Raji (cell line): Measurements from ENCODE around the gene OSBPL6.

Source experiments
- POLR2A ChIP-seq: IDR thresholded peaks from 2 replicates; pipeline ENCODE4 v1.6.1; 2011; ENCODE audit warnings: low read depth, low read length, control low read depth; ENCODE audit not compliant: insufficient read depth

Gene OSBPL6

GRCh38 chr2:178250429-178250828 is 56.1 kb downstream of the OSBPL6 start:
- TF ChIP-seq POLR2A: no peak

GRCh38 chr2:178251151-178251955 is 57.0 kb downstream of the OSBPL6 start:
- TF ChIP-seq POLR2A: no peak

GRCh38 chr2:178256382-178257042 is 62.2 kb downstream of the OSBPL6 start:
- TF ChIP-seq POLR2A: no peak

GRCh38 chr2:178257127-178257526 is 62.8 kb downstream of the OSBPL6 start:
- TF ChIP-seq POLR2A: no peak

GRCh38 chr2:178258916-178259315 is 64.6 kb downstream of the OSBPL6 start:
- TF ChIP-seq POLR2A: no peak

- no peak for TF ChIP-seq POLR2A
These were observed 69.0 kb downstream of the OSBPL6 start for GRCh38 chr2:178263159-178263860.

GRCh38 chr2:178264211-178264610 is 69.9 kb downstream of the OSBPL6 start:
- TF ChIP-seq POLR2A: no peak

GRCh38 chr2:178265851-178266250 is 71.5 kb downstream of the OSBPL6 start:
- no peak for TF ChIP-seq POLR2A

- no peak for TF ChIP-seq POLR2A
These were observed 72.1 kb downstream of the OSBPL6 start for GRCh38 chr2:178266445-178266844.

GRCh38 chr2:178267660-178268059 is 73.3 kb downstream of the OSBPL6 start:
- no peak for TF ChIP-seq POLR2A

- no peak for TF ChIP-seq POLR2A
These were observed 74.1 kb downstream of the OSBPL6 start for GRCh38 chr2:178268435-178268834.

GRCh38 chr2:178269438-178270224 is 75.3 kb downstream of the OSBPL6 start:
- no peak for TF ChIP-seq POLR2A

GRCh38 chr2:178270338-178270737 is 76.0 kb downstream of the OSBPL6 start:
- no peak for TF ChIP-seq POLR2A

- TF ChIP-seq POLR2A: no peak
These were observed 76.8 kb downstream of the OSBPL6 start for GRCh38 chr2:178271094-178271493.

GRCh38 chr2:178271629-178272333 is 77.5 kb downstream of the OSBPL6 start:
- no peak for TF ChIP-seq POLR2A

- no peak for TF ChIP-seq POLR2A
These were observed 79.6 kb downstream of the OSBPL6 start for GRCh38 chr2:178273787-178274360.
